Measurements from ENCODE around the gene BTAF1. TPM values are rescaled to one million over a fixed set of nuclear protein-coding genes. Genes with fewer than 3 reads are reported as not detected.

Gene BTAF1
- total RNA-seq, 1 donor from 2014 or later = 26.7 TPM

DNA sequence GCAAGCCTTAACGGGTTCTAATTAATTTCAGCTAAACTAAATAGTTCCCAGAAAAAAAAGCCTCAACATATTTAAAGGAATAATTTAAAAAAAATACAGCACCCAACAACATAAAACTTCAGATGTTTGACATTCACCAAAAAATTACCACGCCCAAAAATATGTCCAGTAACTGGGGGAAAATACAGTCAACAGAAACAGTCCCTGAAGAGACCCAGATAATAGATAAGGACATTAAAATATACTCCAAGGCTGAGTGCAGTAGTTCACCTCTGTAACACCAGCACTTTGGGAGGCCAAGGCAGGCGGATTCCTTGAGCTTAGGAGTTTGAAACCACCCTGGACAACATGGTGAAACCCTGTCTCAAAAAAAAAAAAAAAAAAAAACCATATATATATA, 78.0 kb downstream of the BTAF1 start:
- Mint-ChIP-seq H3K36me3 (ENCODE audit: low read depth) (peaks cover 36% of the 10 kb centered on the region), H3K27me3 (ENCODE audit: low read depth) (no peaks in the 10 kb centered on the region), H3K4me3 (ENCODE audit: unreplicated experiment) (no peak overlapping the region), H3K9me3 (ENCODE audit: low read depth) (peaks cover 6% of the 10 kb centered on the region), H3K27ac (ENCODE audit: unreplicated experiment) (no peak overlapping the region), H3K4me1 (ENCODE audit: low read depth) (peaks cover 6% of the 10 kb centered on the region)
- no peak for DNase-seq (ENCODE audit: low spot score)
- TF ChIP-seq, protein P1, sequence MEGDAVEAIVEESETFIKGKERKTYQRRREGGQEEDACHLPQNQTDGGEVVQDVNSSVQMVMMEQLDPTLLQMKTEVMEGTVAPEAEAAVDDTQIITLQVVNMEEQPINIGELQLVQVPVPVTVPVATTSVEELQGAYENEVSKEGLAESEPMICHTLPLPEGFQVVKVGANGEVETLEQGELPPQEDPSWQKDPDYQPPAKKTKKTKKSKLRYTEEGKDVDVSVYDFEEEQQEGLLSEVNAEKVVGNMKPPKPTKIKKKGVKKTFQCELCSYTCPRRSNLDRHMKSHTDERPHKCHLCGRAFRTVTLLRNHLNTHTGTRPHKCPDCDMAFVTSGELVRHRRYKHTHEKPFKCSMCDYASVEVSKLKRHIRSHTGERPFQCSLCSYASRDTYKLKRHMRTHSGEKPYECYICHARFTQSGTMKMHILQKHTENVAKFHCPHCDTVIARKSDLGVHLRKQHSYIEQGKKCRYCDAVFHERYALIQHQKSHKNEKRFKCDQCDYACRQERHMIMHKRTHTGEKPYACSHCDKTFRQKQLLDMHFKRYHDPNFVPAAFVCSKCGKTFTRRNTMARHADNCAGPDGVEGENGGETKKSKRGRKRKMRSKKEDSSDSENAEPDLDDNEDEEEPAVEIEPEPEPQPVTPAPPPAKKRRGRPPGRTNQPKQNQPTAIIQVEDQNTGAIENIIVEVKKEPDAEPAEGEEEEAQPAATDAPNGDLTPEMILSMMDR (IDR thresholded peaks at IDR 0.05) = no peak

- Mint-ChIP-seq H3K4me1 (ENCODE audit: low read depth) (peaks cover 7% of the 10 kb centered on the region), H3K4me3 (ENCODE audit: unreplicated experiment) (no peak overlapping the region), H3K27me3 (ENCODE audit: low read depth) (no peaks in the 10 kb centered on the region), H3K27ac (ENCODE audit: unreplicated experiment) (no peak overlapping the region), H3K9me3 (ENCODE audit: low read depth) (peaks cover 6% of the 10 kb centered on the region), H3K36me3 (ENCODE audit: low read depth) (peaks cover 36% of the 10 kb centered on the region)
- TF ChIP-seq, protein P1 (IDR thresholded peaks at IDR 0.05) = no peak
- DNase-seq (ENCODE audit: low spot score) = no peak
Measured at GRCh38 chr10:92001995-92002394, 78.4 kb downstream of the BTAF1 start.

DNA sequence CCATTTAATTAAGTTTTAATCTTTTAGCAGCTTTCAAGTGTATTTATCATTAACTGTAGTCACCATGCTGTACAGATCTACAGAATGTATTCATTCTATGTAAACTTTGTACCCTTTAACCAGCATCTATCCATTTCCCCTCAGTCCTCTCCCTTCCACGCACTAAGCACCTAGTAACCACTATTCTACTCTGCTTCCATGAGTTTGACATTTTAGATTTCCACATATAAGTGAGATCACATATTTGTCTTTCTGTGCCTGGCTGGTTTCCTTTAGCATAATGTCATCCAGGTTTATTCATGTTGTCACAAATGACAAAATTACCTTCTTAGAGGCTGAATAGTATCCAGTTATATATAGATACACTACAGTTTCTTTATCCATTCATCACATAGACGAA, 79.7 kb downstream of the BTAF1 start:
- peaks cover 7% of the 10 kb centered on the region for H3K4me1 Mint-ChIP-seq (ENCODE audit: low read depth)
- H3K36me3 Mint-ChIP-seq (ENCODE audit: low read depth) = peaks cover 33% of the 10 kb centered on the region
- no peaks in the 10 kb centered on the region for H3K27me3 Mint-ChIP-seq (ENCODE audit: low read depth)
- H3K27ac Mint-ChIP-seq (ENCODE audit: unreplicated experiment) = no peak overlapping the region
- H3K4me3 Mint-ChIP-seq (ENCODE audit: unreplicated experiment) = no peak overlapping the region
- DNase-seq (ENCODE audit: low spot score) = no peak
- peaks cover 6% of the 10 kb centered on the region for H3K9me3 Mint-ChIP-seq (ENCODE audit: low read depth)
- TF ChIP-seq, protein P1 (IDR thresholded peaks at IDR 0.05) = no peak

DNA sequence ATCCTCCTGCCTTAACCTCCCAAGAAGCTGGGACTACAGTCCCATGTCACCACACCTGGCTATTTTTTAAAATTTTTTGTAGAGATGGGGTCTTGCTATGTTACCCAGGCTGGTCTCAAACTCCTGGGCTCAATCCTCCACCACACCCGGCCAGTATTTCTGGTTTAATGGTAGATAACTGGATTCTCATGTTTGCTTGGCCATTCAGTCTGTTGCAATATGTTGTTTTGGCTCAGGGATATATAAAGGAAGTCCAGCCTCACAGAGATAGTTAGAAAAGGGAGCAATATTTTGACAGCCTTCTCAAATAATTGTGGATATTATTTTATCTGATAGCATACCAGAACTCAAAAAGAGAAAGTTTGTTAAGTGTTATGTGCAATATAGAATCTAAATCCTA, 82.4 kb downstream of the BTAF1 start:
- TF ChIP-seq, protein P1 (IDR thresholded peaks at IDR 0.05) = no peak
- peaks cover 34% of the 10 kb centered on the region for H3K36me3 Mint-ChIP-seq (ENCODE audit: low read depth)
- no peak for DNase-seq (ENCODE audit: low spot score)
- H3K27me3 Mint-ChIP-seq (ENCODE audit: low read depth) = no peaks in the 10 kb centered on the region
- no peak overlapping the region for H3K27ac Mint-ChIP-seq (ENCODE audit: unreplicated experiment)
- no peak overlapping the region for H3K4me3 Mint-ChIP-seq (ENCODE audit: unreplicated experiment)
- peaks cover 7% of the 10 kb centered on the region for H3K4me1 Mint-ChIP-seq (ENCODE audit: low read depth)
- peaks cover 6% of the 10 kb centered on the region for H3K9me3 Mint-ChIP-seq (ENCODE audit: low read depth)

GRCh38 chr10:92009445-92009844, 85.9 kb downstream of the BTAF1 start:
- TF ChIP-seq, protein P1 (IDR thresholded peaks at IDR 0.05) = no peak
- H3K9me3 Mint-ChIP-seq (ENCODE audit: low read depth) = no peaks in the 10 kb centered on the region
- no peaks in the 10 kb centered on the region for H3K27me3 Mint-ChIP-seq (ENCODE audit: low read depth)
- H3K27ac Mint-ChIP-seq (ENCODE audit: unreplicated experiment) = no peak overlapping the region
- peaks cover 10% of the 10 kb centered on the region for H3K4me1 Mint-ChIP-seq (ENCODE audit: low read depth)
- no peak for DNase-seq (ENCODE audit: low spot score)
- H3K4me3 Mint-ChIP-seq (ENCODE audit: unreplicated experiment) = no peak overlapping the region
- H3K36me3 Mint-ChIP-seq (ENCODE audit: low read depth) = peaks cover 25% of the 10 kb centered on the region
